GM10266 (cell line): ENCODE data around the gene FAIM.
"Not testable (repeated sequence)": the region's sequence is repeated elsewhere in the genome, so short reads cannot be mapped to it uniquely, and the experiment has no call there.

Experiments
- DNase-seq: peaks from one replicate; pipeline ENCODE4 v3.0.0; 2012; ENCODE audit errors: extremely low spot score
- TF ChIP-seq, protein P1 (sequence below): IDR thresholded peaks from 2 replicates; pipeline ENCODE4 v1.5.1; 2012; ENCODE audit warnings: mild to moderate bottlenecking, low read depth; ENCODE audit not compliant: control insufficient read depth, insufficient read depth; ENCODE audit errors: missing control alignments

Gene FAIM

DNA sequence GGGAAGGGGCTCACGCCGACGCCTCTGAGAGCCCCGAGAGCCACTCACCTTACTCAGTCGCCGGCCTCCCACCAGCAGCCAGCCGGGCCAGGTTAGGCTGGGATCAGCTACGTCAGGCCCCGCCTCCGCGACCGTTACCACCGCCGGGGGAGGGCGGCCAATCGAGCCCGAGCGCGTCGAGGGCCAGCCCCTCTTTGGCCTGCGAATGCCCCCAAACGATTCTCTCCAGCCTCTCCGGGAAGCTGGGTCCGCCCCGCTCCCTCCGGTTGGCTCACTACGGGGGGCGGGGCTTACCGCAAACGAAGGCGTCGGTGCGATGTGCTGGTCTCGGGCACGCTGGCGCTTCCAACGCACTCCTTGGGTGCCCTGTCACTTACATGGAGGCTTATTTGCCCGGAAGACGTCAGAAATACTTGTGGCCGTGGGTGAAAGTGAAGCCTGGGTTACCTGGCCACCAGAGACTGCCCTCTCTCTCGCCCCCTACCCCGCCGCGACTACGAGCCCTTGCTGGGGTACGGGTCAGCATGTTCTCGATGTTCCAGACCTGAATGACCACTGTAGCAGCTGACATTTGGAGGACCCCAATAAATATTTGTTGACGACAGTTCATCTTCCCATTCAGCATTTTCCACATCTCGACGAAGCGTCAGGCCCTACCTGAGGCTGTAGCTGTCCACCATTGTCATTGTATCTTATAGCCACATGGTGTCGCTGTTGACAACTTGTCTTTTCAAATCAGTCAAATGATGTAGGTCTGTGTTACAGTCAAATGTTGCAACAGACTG, 14.2 kb upstream of the FAIM start, which contains the start of gene CEP70:
CEP70 (minus strand) TSS at position 111 of the 785 bp plus-strand sequence. CDS start 21,333 bp downstream, outside the sequence.
- TF ChIP-seq, protein P1, sequence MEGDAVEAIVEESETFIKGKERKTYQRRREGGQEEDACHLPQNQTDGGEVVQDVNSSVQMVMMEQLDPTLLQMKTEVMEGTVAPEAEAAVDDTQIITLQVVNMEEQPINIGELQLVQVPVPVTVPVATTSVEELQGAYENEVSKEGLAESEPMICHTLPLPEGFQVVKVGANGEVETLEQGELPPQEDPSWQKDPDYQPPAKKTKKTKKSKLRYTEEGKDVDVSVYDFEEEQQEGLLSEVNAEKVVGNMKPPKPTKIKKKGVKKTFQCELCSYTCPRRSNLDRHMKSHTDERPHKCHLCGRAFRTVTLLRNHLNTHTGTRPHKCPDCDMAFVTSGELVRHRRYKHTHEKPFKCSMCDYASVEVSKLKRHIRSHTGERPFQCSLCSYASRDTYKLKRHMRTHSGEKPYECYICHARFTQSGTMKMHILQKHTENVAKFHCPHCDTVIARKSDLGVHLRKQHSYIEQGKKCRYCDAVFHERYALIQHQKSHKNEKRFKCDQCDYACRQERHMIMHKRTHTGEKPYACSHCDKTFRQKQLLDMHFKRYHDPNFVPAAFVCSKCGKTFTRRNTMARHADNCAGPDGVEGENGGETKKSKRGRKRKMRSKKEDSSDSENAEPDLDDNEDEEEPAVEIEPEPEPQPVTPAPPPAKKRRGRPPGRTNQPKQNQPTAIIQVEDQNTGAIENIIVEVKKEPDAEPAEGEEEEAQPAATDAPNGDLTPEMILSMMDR: peak; percentile 91
- DNase-seq: peak; percentile 80

DNA sequence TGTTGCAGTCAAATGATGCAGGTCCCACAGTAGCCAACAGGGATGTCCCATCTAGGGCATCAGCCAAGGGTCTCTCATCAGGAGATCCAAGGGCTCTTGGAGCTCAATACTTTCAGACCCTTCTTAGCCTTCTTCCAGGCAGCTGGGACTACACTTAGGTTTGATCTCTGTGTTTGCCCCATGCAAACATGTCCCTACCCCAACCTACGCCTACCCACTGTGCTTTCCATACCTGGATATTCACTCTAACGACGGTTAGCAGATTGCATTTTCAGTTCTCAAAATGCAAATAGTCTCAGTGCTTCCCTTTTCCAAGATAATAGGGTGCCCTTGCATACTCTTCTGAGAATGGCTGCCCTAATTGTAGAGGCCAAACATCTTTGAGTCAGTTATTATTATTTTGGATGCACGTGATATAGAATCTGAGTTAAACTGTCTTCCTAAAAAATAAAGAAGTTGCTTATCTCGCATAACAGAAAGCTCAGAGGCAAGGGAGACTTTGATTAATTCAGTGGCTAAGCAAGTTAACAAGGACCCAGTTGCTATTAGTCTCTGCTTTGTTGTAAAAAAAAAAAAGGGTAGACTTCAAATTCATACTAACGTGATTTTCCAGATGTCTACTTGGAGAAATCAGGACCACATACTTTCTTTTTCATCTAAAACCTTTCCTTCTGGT, 13.5 kb upstream of the FAIM start:
- DNase-seq: no peak
- TF ChIP-seq, protein P1: no peak

DNA sequence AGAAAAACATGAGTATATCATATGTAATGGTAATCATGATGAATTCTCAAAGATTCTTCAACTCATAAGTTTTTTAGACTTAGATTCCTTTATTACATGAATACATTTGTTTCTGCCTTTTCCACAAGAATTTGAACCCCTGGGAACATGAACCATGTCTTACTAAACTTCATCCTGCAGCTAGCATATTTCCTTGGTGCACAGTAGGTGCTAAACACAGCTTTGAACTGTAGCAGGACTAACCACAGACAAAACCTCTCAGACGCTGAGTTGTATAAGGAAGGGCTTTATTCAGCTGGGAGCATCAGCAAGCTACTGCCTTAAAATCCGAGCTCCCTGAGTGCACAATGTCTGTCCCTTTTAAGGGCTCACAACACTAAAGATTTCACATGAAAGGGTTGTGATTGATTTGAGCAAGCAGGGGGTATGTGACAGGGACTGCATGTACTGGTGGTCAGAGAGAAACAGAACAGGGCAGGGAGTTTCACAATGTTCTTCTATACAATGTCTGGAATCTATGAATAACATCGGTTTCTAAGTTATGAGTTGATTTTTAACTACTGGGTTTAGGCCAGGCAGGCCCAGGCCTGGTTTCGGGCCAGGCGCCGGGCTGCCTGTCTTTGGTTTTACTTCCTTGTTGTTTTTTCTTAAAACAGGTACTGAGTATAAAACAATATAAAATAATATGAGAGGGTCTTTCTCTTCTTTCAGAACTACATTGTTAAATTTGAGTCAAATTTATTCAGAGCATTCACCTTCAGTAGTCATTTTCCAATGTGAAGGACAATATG, 11.2 kb upstream of the FAIM start:
- not testable (repeated sequence) for DNase-seq

DNA sequence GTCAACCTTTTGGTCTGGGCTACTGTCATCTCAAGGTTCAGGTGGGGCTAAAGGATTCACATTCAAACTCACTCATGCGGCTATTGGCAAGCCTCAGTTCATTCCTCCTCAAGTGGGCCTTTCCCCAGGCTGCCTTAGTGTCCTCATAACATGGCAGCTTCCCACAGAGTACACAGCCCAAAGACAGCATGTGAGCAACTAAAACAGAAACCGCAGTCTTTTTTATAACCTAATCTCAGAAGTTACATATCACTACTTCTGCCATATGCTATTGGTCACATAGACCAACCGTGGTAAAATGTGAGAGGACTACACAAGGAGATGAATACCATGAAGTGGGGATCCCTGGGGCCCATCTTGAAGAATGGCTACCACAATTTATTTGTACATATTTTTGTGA, 10.0 kb upstream of the FAIM start:
- no peak for DNase-seq
- TF ChIP-seq, protein P1: no peak

DNA sequence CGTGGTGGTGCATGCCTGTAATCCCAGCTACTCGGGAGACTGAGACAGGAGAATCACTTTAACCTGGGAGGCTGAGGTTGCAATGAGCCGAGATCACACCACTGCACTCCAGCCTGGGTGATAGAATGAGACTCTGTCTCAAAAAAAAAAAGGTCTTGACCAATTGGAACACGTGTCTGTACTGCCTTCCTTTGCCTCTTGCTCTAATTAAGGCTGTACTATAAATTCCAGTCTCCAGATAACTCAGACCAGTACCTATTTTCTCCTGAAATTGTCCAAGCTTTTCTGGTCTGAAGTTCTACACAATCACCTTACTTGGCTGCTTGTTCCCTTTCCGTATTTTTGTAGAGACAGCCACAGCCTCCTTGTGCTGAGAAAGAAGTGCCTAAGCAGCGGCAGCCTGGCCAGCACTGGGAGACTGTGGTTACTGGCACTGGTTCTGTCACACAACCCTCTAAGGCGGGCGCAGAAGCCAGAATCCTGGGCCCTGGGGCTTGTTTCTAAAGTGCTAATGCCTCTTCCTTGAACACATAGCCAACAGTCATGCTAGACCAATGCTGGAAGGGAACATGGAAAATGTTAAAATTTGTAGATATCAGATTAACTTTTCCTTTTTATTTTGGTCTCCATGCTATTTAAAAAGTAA, 8.3 kb upstream of the FAIM start:
- DNase-seq: no peak
- TF ChIP-seq, protein P1: no peak

DNA sequence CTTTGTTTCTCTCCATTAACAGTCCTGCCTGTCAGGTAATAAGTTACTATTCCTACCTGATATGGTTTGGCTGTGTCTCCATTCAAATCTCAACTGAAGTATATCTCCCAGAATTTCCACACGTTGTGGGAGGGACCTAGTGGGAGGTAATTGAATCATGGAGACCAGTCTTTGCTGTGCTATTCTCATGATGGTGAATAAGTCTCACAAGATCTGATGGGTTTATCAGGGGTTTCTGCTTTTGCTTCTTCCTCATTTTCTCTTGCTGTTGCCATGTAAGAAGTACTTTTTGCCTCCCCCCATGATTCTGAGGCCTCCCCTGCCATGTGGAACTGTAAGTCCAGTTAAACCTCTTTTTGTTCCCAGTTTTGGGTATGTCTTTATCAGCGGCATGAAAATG, 6.9 kb upstream of the FAIM start:
- DNase-seq: not testable (repeated sequence)

DNA sequence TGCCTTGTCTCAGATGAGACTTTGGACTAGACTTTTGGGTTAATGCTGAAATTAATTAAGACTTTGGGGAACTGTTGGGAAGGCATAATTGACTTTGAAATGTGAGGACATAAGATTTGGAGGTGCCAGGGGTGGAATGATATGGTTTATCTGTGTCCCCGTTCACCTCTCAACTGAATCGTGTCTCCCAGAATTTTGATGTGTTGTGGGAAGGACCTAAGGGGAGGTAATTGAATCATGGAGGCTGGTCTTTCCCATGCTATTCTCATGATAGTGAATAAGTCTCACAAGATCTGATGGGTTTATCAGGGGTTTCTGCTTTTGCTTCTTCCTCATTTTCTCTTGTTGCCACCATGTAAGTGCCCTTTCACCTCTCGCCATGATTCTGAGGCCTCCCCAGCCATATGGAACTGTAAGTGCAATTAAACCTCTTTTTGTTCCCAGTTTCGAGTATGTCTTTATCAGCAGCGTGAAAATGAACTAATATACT, 4.4 kb upstream of the FAIM start:
- not testable (repeated sequence) for DNase-seq

DNA sequence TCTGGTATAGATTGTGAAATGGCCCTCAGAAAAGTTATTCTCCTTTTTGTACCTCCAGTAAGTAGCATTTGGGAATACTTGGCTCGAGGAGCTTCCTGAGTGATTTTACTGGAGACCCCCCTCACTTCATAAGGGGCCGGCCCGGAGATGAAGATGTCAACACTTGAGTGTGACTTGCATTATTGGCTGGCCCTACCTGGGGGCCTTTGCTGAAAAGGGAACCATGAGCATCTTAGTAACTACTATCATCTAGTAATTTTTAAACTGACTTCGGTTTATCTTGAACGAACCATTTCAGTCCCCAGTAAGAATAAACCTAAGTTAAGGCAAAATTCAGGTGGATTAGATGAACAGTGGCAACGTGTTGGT, 1.3 kb downstream of the FAIM start:
- TF ChIP-seq, protein P1: no peak
- DNase-seq: no peak
